GM20000 (cell line): ENCODE results near the gene REELD1.

Experiments used
- DNase-seq: peaks from one replicate; pipeline ENCODE4 v3.0.0; 2012; ENCODE audit warnings: low spot score
- TF ChIP-seq, protein P1 (sequence below): IDR thresholded peaks from 2 replicates; pipeline ENCODE4 v1.5.1; 2012; ENCODE audit warnings: mild to moderate bottlenecking, control low read depth; ENCODE audit errors: extremely low read depth, missing control alignments

The REELD1 gene

DNA sequence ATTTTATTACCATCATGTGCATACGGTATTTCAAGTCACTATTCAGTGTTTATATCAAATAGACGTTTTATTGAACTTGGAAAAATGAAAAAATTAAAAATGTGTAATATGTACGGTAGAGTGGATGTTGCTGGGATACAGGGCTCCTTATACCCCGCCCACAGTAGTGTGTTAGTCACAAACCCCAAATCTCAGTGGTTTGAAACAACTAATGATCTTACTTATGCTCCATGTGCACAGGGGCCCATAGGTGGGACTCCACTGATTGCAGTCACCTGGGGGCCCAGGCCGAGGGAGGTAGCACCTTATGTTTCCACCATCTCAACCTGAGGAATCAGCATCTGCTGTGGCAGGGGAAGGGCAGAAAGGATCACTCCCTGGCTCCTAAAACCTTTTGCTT, 20.7 kb upstream of the REELD1 start:
- TF ChIP-seq, protein P1, sequence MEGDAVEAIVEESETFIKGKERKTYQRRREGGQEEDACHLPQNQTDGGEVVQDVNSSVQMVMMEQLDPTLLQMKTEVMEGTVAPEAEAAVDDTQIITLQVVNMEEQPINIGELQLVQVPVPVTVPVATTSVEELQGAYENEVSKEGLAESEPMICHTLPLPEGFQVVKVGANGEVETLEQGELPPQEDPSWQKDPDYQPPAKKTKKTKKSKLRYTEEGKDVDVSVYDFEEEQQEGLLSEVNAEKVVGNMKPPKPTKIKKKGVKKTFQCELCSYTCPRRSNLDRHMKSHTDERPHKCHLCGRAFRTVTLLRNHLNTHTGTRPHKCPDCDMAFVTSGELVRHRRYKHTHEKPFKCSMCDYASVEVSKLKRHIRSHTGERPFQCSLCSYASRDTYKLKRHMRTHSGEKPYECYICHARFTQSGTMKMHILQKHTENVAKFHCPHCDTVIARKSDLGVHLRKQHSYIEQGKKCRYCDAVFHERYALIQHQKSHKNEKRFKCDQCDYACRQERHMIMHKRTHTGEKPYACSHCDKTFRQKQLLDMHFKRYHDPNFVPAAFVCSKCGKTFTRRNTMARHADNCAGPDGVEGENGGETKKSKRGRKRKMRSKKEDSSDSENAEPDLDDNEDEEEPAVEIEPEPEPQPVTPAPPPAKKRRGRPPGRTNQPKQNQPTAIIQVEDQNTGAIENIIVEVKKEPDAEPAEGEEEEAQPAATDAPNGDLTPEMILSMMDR, result no peak
- no peak for DNase-seq

DNA sequence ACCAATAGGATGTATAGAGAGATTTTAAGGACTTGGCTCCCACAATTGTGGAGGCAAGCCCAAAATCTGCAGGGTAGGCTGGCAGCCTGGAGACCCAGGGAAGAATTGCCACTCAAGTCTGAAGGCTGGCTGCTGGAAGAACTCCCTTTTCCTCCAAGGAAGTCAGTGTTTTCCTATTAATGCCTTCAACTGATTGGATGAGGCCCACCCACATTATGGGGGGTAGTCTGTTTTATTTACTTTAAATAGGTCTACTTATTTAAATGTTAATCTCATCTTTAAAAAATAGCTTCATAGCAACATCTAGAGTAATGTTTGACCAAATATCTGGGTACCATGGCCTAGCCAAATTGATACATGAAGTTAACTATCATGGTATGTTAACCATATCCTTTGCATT, 20.1 kb upstream of the REELD1 start:
- no peak for DNase-seq
- TF ChIP-seq, protein P1, result no peak

DNA sequence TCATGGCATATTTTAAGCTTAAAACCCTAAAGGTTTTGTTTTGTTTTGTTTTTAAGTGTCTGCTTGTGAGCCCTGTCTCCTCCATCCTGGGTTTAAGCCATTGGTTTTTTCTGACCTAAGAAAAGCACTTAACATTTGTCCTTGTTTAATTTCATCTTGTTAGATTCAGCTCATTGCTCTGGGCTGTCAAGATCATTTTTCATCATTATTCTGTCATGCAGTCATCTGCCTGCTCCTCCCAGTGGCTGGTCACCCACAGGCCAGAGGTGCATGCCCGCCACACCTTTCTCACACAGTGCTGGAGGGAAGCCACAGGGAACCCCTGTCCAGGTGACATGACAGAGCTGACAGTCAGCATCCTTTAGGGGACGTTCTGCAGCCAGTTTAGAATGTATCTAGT, 11.7 kb upstream of the REELD1 start:
- no peak for DNase-seq

DNA sequence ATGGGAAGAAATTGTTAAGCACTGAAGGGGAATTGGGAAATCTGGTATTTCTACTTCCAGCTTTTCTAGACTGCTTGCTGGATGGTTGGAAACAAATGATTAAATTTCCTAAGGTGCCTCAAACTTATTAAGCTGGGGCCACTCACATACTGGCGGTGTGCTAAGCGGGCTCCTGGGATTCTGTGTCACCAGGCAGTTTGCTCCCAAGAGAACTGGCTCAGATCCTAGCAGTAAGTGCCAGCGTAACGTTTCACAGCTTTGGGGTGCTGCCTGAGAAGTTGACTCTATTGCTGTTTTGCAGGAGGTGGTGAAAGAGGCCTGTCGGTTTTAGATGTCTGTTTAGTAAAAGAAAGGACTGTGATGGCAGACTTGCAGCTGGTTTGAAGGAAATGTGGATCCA, 6.9 kb upstream of the REELD1 start:
- TF ChIP-seq, protein P1, result no peak
- DNase-seq, result no peak

More for the DNA sequence above, 11.7 kb upstream of the REELD1 start:
- TF ChIP-seq, protein P1, result no peak

DNA sequence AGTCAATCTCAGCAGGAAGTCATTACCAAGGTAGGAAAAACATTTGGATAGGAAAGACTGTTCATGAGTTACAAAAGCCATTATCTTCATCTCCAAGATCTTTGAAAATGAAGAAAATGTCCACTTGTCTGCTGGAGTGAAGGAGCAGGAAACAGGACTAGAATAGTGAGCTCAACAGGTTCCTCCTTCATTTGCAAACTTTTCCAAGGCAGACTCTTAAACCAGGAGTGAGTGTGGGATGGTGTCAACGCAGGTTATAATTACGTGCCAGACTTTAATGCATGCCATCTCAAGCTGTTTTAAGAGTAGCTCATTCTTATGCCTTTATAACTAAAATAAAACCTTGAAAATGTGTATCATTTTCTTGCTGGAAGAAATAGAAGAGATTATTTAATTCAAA, 3.4 kb upstream of the REELD1 start:
- TF ChIP-seq, protein P1, result no peak
- no peak for DNase-seq

DNA sequence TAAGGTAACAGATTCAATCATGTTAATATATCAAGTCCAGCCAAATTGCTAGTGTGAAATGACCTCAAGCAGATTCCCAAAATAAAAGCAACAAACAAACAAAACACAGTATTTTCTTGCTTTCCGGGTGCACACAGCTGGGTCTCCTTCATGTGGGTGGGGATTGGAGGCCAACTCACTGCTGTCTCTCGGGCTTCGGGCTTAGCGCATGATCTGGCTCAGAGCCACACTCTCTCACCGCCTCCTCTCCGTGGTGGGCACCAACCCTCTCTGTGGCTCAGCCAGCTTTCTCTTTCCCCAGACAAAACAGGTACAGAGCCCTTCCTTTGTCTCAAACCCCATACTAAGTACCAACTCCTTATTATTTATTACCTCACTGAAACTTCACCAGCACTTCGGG, 2.9 kb upstream of the REELD1 start:
- no peak for DNase-seq
- TF ChIP-seq, protein P1, result no peak

DNA sequence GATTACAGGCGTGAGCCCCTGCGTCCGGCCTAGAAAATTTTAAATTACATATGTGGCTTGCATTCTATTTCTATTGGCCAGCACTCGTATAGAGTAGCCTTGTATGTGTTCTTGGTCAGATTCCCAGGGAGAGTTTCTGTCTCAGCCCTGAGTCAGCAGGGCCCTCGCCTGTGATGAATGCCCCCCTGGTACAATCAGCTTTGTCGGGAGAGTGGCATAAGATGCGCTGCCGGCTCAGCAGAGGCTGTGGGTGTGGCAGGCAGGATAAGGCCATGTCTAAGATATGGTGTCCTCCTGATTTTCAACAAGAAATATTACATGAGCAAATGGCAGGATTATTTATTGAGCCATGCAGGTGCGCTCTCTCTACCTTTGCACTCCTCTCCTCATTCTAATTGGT, 1.6 kb upstream of the REELD1 start:
- DNase-seq, result no peak
- TF ChIP-seq, protein P1, result no peak

DNA sequence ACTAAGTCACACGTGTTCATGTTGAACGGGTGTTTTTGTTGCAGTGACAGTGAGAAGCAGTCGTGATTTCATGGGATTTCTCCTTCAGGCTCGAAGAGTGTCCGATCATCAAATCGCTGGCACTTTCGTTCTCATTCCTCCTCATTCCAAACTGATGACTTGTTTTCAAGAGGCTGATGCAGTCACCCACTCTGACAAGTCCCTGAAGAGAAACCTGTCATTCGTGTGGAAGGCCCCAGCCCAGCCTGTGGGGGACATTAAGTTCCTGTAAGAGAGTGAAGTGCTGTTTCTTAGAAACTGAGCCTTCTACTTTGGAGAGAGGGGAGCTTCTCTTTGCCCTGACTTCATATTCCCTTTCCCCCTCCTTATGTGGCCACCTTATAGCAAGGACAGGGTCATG, 8.0 kb downstream of the REELD1 start:
- DNase-seq, result no peak

More for the DNA sequence above, 8.0 kb downstream of the REELD1 start:
- TF ChIP-seq, protein P1, result no peak
